Uterus (tissue), 4 donors: ENCODE data around the gene PRKCD. TPM values are rescaled to one million over a fixed set of nuclear protein-coding genes. Genes with fewer than 3 reads are reported as not detected.

Experiments
- DNase-seq, 2 donors: peaks; one replicate each; pipeline ENCODE4 v3.0.0-alpha.2; 2019 to 2020
- H3K27ac ChIP-seq, 2 donors: fragments of 200-600 bp; sonication (generic); 1 replicate in 1 of 2; 2 replicates in 1 of 2; pipeline ENCODE4 v1.5.1; 2016 to 2018
- H3K27me3 ChIP-seq, 2 donors: fragments of 200-600 bp; sonication (generic); one replicate each; pipeline ENCODE4 v1.5.1; 2018 to 2019; ENCODE audit warnings: control low read depth in 1 of 2
- H3K36me3 ChIP-seq, 2 donors: fragments of 200-600 bp; sonication (generic); one replicate each; pipeline ENCODE4 v1.5.1; 2019; ENCODE audit warnings: control low read depth in 1 of 2
- H3K4me1 ChIP-seq, 2 donors: fragments of 200-600 bp; sonication (generic); one replicate each; pipeline ENCODE4 v1.5.1; 2018 to 2019; ENCODE audit warnings: control low read depth in 1 of 2
- H3K4me3 ChIP-seq, 2 donors: fragments of 200-600 bp; sonication (generic); 1 replicate in 1 of 2; 2 replicates in 1 of 2; pipeline ENCODE4 v1.5.1; 2018 to 2019; ENCODE audit warnings: mild to moderate bottlenecking in 1 of 2
- H3K9me3 ChIP-seq, 2 donors: fragments of 200-600 bp; sonication (generic); one replicate each; pipeline ENCODE4 v1.5.1; 2019; ENCODE audit warnings: control low read depth in 1 of 2
- CTCF ChIP-seq, 4 experiments: fragments of 200-600 bp in 2 of 4; fragments of 450-650 bp in 2 of 4; sonication (generic) in 2 of 4; IDR thresholded peaks; one replicate each; pipeline ENCODE4 v1.5.1; 2016 to 2019; ENCODE audit warnings: antibody characterized with exemption in 4 of 4, mild to moderate bottlenecking in 2 of 4, moderate library complexity in 1 of 4
- POLR2A ChIP-seq, 2 donors: fragments of 450-650 bp; IDR thresholded peaks; one replicate each; pipeline ENCODE4 v1.6.1; 2016; ENCODE audit warnings: antibody characterized with exemption in 2 of 2, mild to moderate bottlenecking in 1 of 2, moderate library complexity in 1 of 2
- intact Hi-C: fragments of 100-400 bp; cut with DNase I; formaldehyde crosslinking; loops from one replicate; pipeline ENCODE4 v1.15.1; 2023; ENCODE audit warnings: low total_unique reads
- total RNA-seq, 4 donors: library from RNA; depleted of rRNA in 3 of 4; stranded (reverse); fragments of >200 nt in 3 of 4; gene quantifications; one replicate each; pipeline versions ENCODE4 v1.1.0 to v1.2.4, GENCODE V29; 2014 to 2023
- donor health status: DM: yes; HTN: yes; CAD: no.

The PRKCD gene
- total RNA-seq, 4 donors from 2014 or later: under 0.01 to 16.8 (median 12.6) TPM

GRCh38 chr3:53180305-53181023 is 19.5 kb downstream of the PRKCD start:
- intact Hi-C loops: no loop called here
- Histone ChIP-seq H3K36me3 (no peaks in the 10 kb centered on the region), H3K4me1 (no peaks in the 10 kb centered on the region), H3K27ac (no peak overlapping the region), H3K4me3 (no peak overlapping the region), H3K9me3 (no peaks in the 10 kb centered on the region), H3K27me3 (no peaks in the 10 kb centered on the region)
- TF ChIP-seq CTCF (IDR thresholded peaks at IDR 0.05): no peak
- no peak for TF ChIP-seq POLR2A (IDR thresholded peaks at IDR 0.05)
- no peak for DNase-seq

GRCh38 chr3:53181024-53181371 is 20.0 kb downstream of the PRKCD start:
- H3K9me3 ChIP-seq: no peaks in the 10 kb centered on the region
- no peaks in the 10 kb centered on the region for H3K4me1 ChIP-seq
- H3K36me3 ChIP-seq: no peaks in the 10 kb centered on the region
- TF ChIP-seq POLR2A (IDR thresholded peaks at IDR 0.05) (no peak), CTCF (IDR thresholded peaks at IDR 0.05) (no peak)
- H3K27me3 ChIP-seq: no peaks in the 10 kb centered on the region
- no peak overlapping the region for H3K4me3 ChIP-seq
- intact Hi-C loops: no loop called here
- no peak overlapping the region for H3K27ac ChIP-seq
- DNase-seq: no peak

- DNase-seq: no peak
- Histone ChIP-seq H3K27ac (no peak overlapping the region), H3K36me3 (no peaks in the 10 kb centered on the region), H3K27me3 (no peaks in the 10 kb centered on the region), H3K4me1 (no peaks in the 10 kb centered on the region), H3K4me3 (no peak overlapping the region), H3K9me3 (no peaks in the 10 kb centered on the region)
- no peak for TF ChIP-seq POLR2A (IDR thresholded peaks at IDR 0.05)
- no peak for TF ChIP-seq CTCF (IDR thresholded peaks at IDR 0.05)
- intact Hi-C loops: no loop called here
Observed at GRCh38 chr3:53181528-53181927, 20.5 kb downstream of the PRKCD start.

- intact Hi-C loops: no loop called here
- no peak overlapping the region for H3K27ac ChIP-seq
- no peaks in the 10 kb centered on the region for H3K4me1 ChIP-seq
- H3K4me3 ChIP-seq: no peak overlapping the region
- DNase-seq: no peak
- no peaks in the 10 kb centered on the region for H3K36me3 ChIP-seq
- TF ChIP-seq CTCF (IDR thresholded peaks at IDR 0.05): no peak
- no peak for TF ChIP-seq POLR2A (IDR thresholded peaks at IDR 0.05)
- no peaks in the 10 kb centered on the region for H3K9me3 ChIP-seq
- H3K27me3 ChIP-seq: no peaks in the 10 kb centered on the region
Observed at GRCh38 chr3:53182764-53183355, 21.9 kb downstream of the PRKCD start.

GRCh38 chr3:53183514-53183913 is 22.5 kb downstream of the PRKCD start:
- H3K4me3 ChIP-seq: no peak overlapping the region
- no peak overlapping the region for H3K27ac ChIP-seq
- H3K4me1 ChIP-seq: no peaks in the 10 kb centered on the region
- no peaks in the 10 kb centered on the region for H3K27me3 ChIP-seq
- H3K9me3 ChIP-seq: no peaks in the 10 kb centered on the region
- H3K36me3 ChIP-seq: no peaks in the 10 kb centered on the region
- no peak for DNase-seq
- intact Hi-C loops: no loop called here
- TF ChIP-seq CTCF (IDR thresholded peaks at IDR 0.05): no peak
